ENCODE data around the gene HMX1. TPM values are rescaled to one million over a fixed set of nuclear protein-coding genes. Genes with fewer than 3 reads are reported as not detected.

HMX1 gene
- total and polyA plus RNA-seq, 10 of the 15 experiments (the other 5 are each of a cell fraction or from before 2014, with no cell fraction given), result not detected

GRCh38 chr4:8907596-8908205 is 36.1 kb upstream of the HMX1 start:
- BruUV-seq (replicated peaks), result no TSS peak
- intact Hi-C loops (cut with micrococcal nuclease; ENCODE audit: unreplicated experiment), result no loop called here
- no peaks in the 10 kb centered on the region for H3K36me3 ChIP-seq (ENCODE audit: control insufficient read depth in 2 of 2, insufficient read depth in 2 of 2, low read length in 1 of 2)
- 45% methylated on average over 14 of the region's 14 CpGs for WGBS (ENCODE audit: insufficient coverage, insufficient replicate concordance, low lambda C conversion rate, missing lambda C conversion rate)
- in situ Hi-C loops (cut with MboI), result no loop called here
- no peak overlapping the region for H3K4me3 ChIP-seq
- no peaks in the 10 kb centered on the region; the same call in 2 of the 3 replicates for H3K9me3 ChIP-seq (replicated peaks; ENCODE audit: control insufficient read depth, insufficient read depth, low read length)
- TF ChIP-seq HDGF (IDR thresholded peaks at IDR 0.05) (no peak), STAT1 (conservative IDR thresholded peaks at IDR 0.05) (no peak), TAF1 (IDR thresholded peaks at IDR 0.05; ENCODE audit: borderline replicate concordance, low read depth, low read length) (no peak), PBX3 (IDR thresholded peaks at IDR 0.05; ENCODE audit: insufficient replicate concordance, low read depth, low read length) (no peak), TARDBP (IDR thresholded peaks at IDR 0.05; ENCODE audit: borderline replicate concordance) (no peak), EED (IDR thresholded peaks at IDR 0.05; ENCODE audit: low read depth) (no peak), CEBPB (IDR thresholded peaks at IDR 0.05; ENCODE audit: borderline replicate concordance in 1 of 2, low read depth in 2 of 2, low read length in 2 of 2) (no peak), PML (IDR thresholded peaks at IDR 0.05; ENCODE audit: low read length) (no peak), E2F8 (IDR thresholded peaks at IDR 0.05; ENCODE audit: low read depth, partially characterized antibody) (no peak), MAX (IDR thresholded peaks at IDR 0.05; ENCODE audit: low read depth, low read length) (no peak)
- no peak overlapping the region for H3K27ac ChIP-seq (ENCODE audit: control insufficient read depth, insufficient read depth)
- no peak overlapping the region for H3K9ac ChIP-seq (ENCODE audit: control insufficient read depth, insufficient read depth, low read length)
- no peak overlapping the region for H3K4me2 ChIP-seq (ENCODE audit: control insufficient read depth, insufficient read depth)
- H3K4me1 ChIP-seq (ENCODE audit: control insufficient read depth, insufficient read depth, low read length), result no peaks in the 10 kb centered on the region
- DNase-seq (ENCODE audit: low read depth, low spot score) (no peak), FAIRE-seq (no peak), ATAC-seq (no peak)
- ChIA-PET CTCF (no interaction called here), SMC1A (ENCODE audit: uncharacterized antibody, unreplicated experiment) (no interaction called here), RAD21 (ENCODE audit: unreplicated experiment) (no interaction called here), POLR2A (no interaction called here)
- no peak overlapping the region for H2AFZ ChIP-seq (ENCODE audit: control insufficient read depth, low read depth, low read length)
- H3K27me3 ChIP-seq (replicated peaks in 1 of 2; ENCODE audit: control insufficient read depth in 2 of 2, insufficient read depth in 2 of 2, low read length in 1 of 2), result no peaks in the 10 kb centered on the region; a peak in 1 of 4 replicates
- no peaks in the 10 kb centered on the region for H4K20me1 ChIP-seq (ENCODE audit: control insufficient read depth, insufficient read depth)
- no peaks in the 10 kb centered on the region for H3K79me2 ChIP-seq (ENCODE audit: control insufficient read depth, insufficient read depth, low read length)
